HepG2 (cell line): Measurements from ENCODE around the gene BPHL. TPM values are rescaled to one million over a fixed set of nuclear protein-coding genes. Genes with fewer than 3 reads are reported as not detected.

Experiments used
- CAMTA2 ChIP-seq: sonication (generic); formaldehyde crosslinking; IDR thresholded peaks from 2 replicates; pipeline ENCODE4 v1.4.0; 2020; ENCODE audit warnings: mild to moderate bottlenecking, missing genetic modification reagents, borderline replicate concordance
- CBFB ChIP-seq: sonication (generic); formaldehyde crosslinking; IDR thresholded peaks from 2 replicates; pipeline ENCODE4 v1.4.0; 2020; ENCODE audit warnings: missing genetic modification reagents
- CSRNP1 ChIP-seq: sonication (generic); formaldehyde crosslinking; IDR thresholded peaks from 2 replicates; pipeline ENCODE4 v1.8.1; 2023; ENCODE audit warnings: mild to moderate bottlenecking, missing genetic modification reagents
- FOXC1 ChIP-seq: sonication (generic); formaldehyde crosslinking; IDR thresholded peaks from 2 replicates; pipeline ENCODE4 v1.8.0; 2022; ENCODE audit warnings: mild to moderate bottlenecking, missing genetic modification reagents, borderline replicate concordance
- GPBP1L1 ChIP-seq: sonication (generic); formaldehyde crosslinking; IDR thresholded peaks from 2 replicates; pipeline ENCODE4 v1.5.0; 2020; ENCODE audit warnings: mild to moderate bottlenecking, missing genetic modification reagents
- KDM1A ChIP-seq: IDR thresholded peaks from 2 replicates; pipeline ENCODE4 v1.6.1; 2016; ENCODE audit warnings: missing compliant biosample characterization
- KMT2A ChIP-seq: sonication (generic); formaldehyde crosslinking; IDR thresholded peaks from 2 replicates; pipeline ENCODE4 v1.4.0; 2020; ENCODE audit warnings: missing genetic modification reagents
- MEF2D ChIP-seq: sonication (generic); formaldehyde crosslinking; IDR thresholded peaks from 2 replicates; pipeline ENCODE4 v1.5.1; 2020; ENCODE audit warnings: mild to moderate bottlenecking, missing genetic modification reagents
- SALL1 ChIP-seq: sonication (generic); formaldehyde crosslinking; IDR thresholded peaks from 2 replicates; pipeline ENCODE4 v1.8.0; 2022; ENCODE audit warnings: mild to moderate bottlenecking, missing genetic modification reagents
- SETDB1 ChIP-seq: sonication (generic); formaldehyde crosslinking; IDR thresholded peaks from 2 replicates; pipeline ENCODE4 v1.5.1; 2020; ENCODE audit warnings: missing genetic modification reagents, mild to moderate bottlenecking, borderline replicate concordance
- SKI ChIP-seq: fragments of 450-650 bp; IDR thresholded peaks from one replicate; pipeline ENCODE4 v1.6.1; 2018; ENCODE audit warnings: mild to moderate bottlenecking; ENCODE audit not compliant: partially characterized antibody
- SMAD1 ChIP-seq: sonication (generic); formaldehyde crosslinking; IDR thresholded peaks from 2 replicates; pipeline ENCODE4 v1.4.0; 2020; ENCODE audit warnings: missing genetic modification reagents, low read depth, mild to moderate bottlenecking, borderline replicate concordance
- USF2 ChIP-seq, 2 experiments: sonication (generic) in 1 of 2; formaldehyde crosslinking in 1 of 2; IDR thresholded peaks; 2 replicates each; pipeline versions ENCODE4 v1.5.1 to v1.6.1; 2011 to 2020; ENCODE audit warnings: borderline replicate concordance in 1 of 2, low read depth in 1 of 2, low read length in 1 of 2, mild to moderate bottlenecking in 1 of 2, missing genetic modification reagents in 1 of 2, moderate library complexity in 1 of 2
- XBP1 ChIP-seq: sonication (generic); formaldehyde crosslinking; IDR thresholded peaks from 2 replicates; pipeline ENCODE4 v1.5.0; 2020; ENCODE audit warnings: missing genetic modification reagents
- ZBTB3 ChIP-seq: sonication (generic); formaldehyde crosslinking; IDR thresholded peaks from 2 replicates; pipeline ENCODE4 v1.4.0; 2020; ENCODE audit warnings: low read depth, mild to moderate bottlenecking, moderate library complexity, missing genetic modification reagents, borderline replicate concordance
- ZBTB46 ChIP-seq: sonication (generic); formaldehyde crosslinking; IDR thresholded peaks from 2 replicates; pipeline ENCODE4 v1.4.0; 2020; ENCODE audit warnings: mild to moderate bottlenecking, missing genetic modification reagents, borderline replicate concordance
- ZBTB8A ChIP-seq: sonication (generic); formaldehyde crosslinking; IDR thresholded peaks from 2 replicates; pipeline ENCODE4 v1.4.0; 2020; ENCODE audit warnings: mild to moderate bottlenecking, low read depth, missing genetic modification reagents, borderline replicate concordance
- ZNF30 ChIP-seq: sonication (generic); formaldehyde crosslinking; IDR thresholded peaks from 2 replicates; pipeline ENCODE4 v1.5.0; 2020; ENCODE audit warnings: mild to moderate bottlenecking, missing genetic modification reagents
- ZNF503 ChIP-seq: sonication (generic); formaldehyde crosslinking; IDR thresholded peaks from 2 replicates; pipeline ENCODE4 v1.4.0; 2020; ENCODE audit warnings: missing genetic modification reagents
- ZNF878 ChIP-seq: sonication (generic); formaldehyde crosslinking; IDR thresholded peaks from 2 replicates; pipeline ENCODE4 v1.8.1; 2023; ENCODE audit warnings: mild to moderate bottlenecking, missing genetic modification reagents, moderate library complexity
- polyA plus RNA-seq, 8 experiments: library from polyadenylated mRNA; depleted of rRNA in 3 of 8; stranded (reverse) in 7 of 8; unstranded in 1 of 8; fragments of >200 nt; fragmentation: Illumina TruSeq in 4 of 8; extraction: Trizol in 4 of 8; gene quantifications; 2 replicates each; pipeline versions ENCODE4 v1.2.1 to v1.2.3, GENCODE V29; 2011 to 2016; ENCODE audit warnings: low read depth in 4 of 8, missing spikeins in 1 of 8, mixed read lengths in 1 of 8; ENCODE audit not compliant: insufficient read depth in 1 of 8
- total RNA-seq, 5 experiments: library from RNA; depleted of rRNA; stranded (reverse); fragments of >200 nt; fragmentation: Illumina TruSeq; extraction: Trizol; gene quantifications; 2 replicates each; pipeline ENCODE4 v1.2.3, GENCODE V29; 2016; ENCODE audit warnings: low read depth in 1 of 5

Gene BPHL
- total and polyA plus RNA-seq, 2 of the 13 experiments (the other 11 are each of a cell fraction or from before 2014, with no cell fraction given): 37.8 to 39.5 TPM

DNA sequence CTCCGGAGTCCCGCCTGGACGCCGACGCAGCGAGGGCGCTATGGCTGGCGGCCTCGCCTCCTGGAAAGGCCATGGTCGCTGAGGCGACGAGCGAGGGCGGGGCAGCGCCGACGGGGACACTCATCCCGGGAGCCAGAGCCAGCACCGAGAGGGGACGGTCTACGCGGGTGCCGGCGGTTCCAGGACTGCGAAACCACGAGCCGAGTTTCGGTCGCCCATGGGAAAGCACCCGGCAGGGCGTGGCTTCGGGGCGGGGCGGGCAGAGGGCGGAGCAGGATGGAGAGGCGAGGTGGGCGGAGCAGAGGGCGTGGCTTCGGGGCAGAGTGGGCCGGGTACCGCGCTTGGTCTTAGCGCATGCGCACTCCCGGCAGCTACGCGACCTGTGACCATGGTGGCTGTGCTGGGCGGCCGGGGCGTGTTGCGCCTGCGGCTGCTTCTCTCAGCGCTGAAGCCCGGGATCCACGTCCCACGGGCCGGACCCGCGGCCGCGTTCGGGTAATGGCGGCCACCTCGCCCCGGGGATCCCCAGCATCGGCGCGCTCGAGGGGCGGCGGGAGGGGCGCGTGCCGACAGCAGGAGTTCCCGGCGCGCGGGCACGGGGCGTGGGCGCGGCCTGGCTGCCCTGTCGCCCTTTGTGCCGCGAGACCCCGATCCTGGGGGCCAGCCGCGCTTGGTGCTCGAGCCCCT lies at the start of gene BPHL (continued):
- TF ChIP-seq ZBTB46 (CRISPR knock-in tag) (peak; percentile 67; the same call in 1 of the 2 replicates), ZBTB8A (CRISPR knock-in tag) (peak; percentile 91; the same call in 1 of the 2 replicates), CSRNP1 (CRISPR knock-in tag) (peak; percentile 90), FOXC1 (CRISPR knock-in tag) (peak; percentile 82), GPBP1L1 (CRISPR knock-in tag) (no peak), CBFB (peak; percentile 88), ZNF878 (no peak), KDM1A (CRISPR knock-in tag) (no peak), ZNF503 (CRISPR knock-in tag) (peak; percentile 66), ZBTB3 (CRISPR knock-in tag) (peak; percentile 94), SALL1 (peak; percentile 92), USF2 (IDR thresholded peaks at IDR 0.05; ENCODE audit: low read depth, low read length) (no peak), USF2 (CRISPR knock-in tag; IDR thresholded peaks at IDR 0.05; ENCODE audit: borderline replicate concordance) (no peak; the same call in 1 of the 2 replicates), SMAD1 (peak; percentile 27; the same call in 1 of the 2 replicates), KMT2A (peak; percentile 66), CAMTA2 (CRISPR knock-in tag) (no peak), SKI (peak; percentile 81), ZNF30 (CRISPR knock-in tag) (no peak), MEF2D (peak; percentile 83), SETDB1 (CRISPR knock-in tag) (peak; percentile 70; the same call in 1 of the 2 replicates), XBP1 (no peak; the same call in 1 of the 2 replicates)
